ENCODE data around the gene PSORS1C2.

Gene PSORS1C2

GRCh38 chr6:31115941-31116560, 22.8 kb downstream of the PSORS1C2 start:
- Histone ChIP-seq H3K4me3 (ENCODE audit: insufficient read depth, low read depth, low read length, poor library complexity, severe bottlenecking) (no peak overlapping the region), H3K27me3 (replicated peaks; ENCODE audit: control insufficient read depth, insufficient read depth, low read length, poor library complexity, severe bottlenecking) (no peaks in the 10 kb centered on the region), H3K36me3 (ENCODE audit: control insufficient read depth, insufficient read depth, low read length) (no peaks in the 10 kb centered on the region), H3K9me3 (ENCODE audit: control insufficient read depth, low read length) (no peaks in the 10 kb centered on the region), H3K4me1 (ENCODE audit: control insufficient read depth, insufficient read depth, low read length, poor library complexity, severe bottlenecking) (no peaks in the 10 kb centered on the region), H3K27ac (ENCODE audit: insufficient read depth, low read length, poor library complexity, severe bottlenecking) (no peak overlapping the region)
- no peak for DNase-seq

GRCh38 chr6:31114970-31115849, 23.7 kb downstream of the PSORS1C2 start:
- no peaks in the 10 kb centered on the region for H3K9me3 ChIP-seq (ENCODE audit: control insufficient read depth, low read length)
- no peak overlapping the region for H3K27ac ChIP-seq (ENCODE audit: insufficient read depth, low read length, poor library complexity, severe bottlenecking)
- H3K4me1 ChIP-seq (ENCODE audit: control insufficient read depth, insufficient read depth, low read length, poor library complexity, severe bottlenecking) = no peaks in the 10 kb centered on the region
- no peaks in the 10 kb centered on the region for H3K36me3 ChIP-seq (ENCODE audit: control insufficient read depth, insufficient read depth, low read length)
- H3K27me3 ChIP-seq (replicated peaks; ENCODE audit: control insufficient read depth, insufficient read depth, low read length, poor library complexity, severe bottlenecking) = no peaks in the 10 kb centered on the region
- no peak for DNase-seq
- H3K4me3 ChIP-seq (ENCODE audit: insufficient read depth, low read depth, low read length, poor library complexity, severe bottlenecking) = no peak overlapping the region

- Histone ChIP-seq H3K4me1 (ENCODE audit: control insufficient read depth, insufficient read depth, low read length, poor library complexity, severe bottlenecking) (no peaks in the 10 kb centered on the region), H3K36me3 (ENCODE audit: control insufficient read depth, insufficient read depth, low read length) (no peaks in the 10 kb centered on the region), H3K27ac (ENCODE audit: insufficient read depth, low read length, poor library complexity, severe bottlenecking) (no peak within 1 kb of the TSS), H3K4me3 (ENCODE audit: insufficient read depth, low read depth, low read length, poor library complexity, severe bottlenecking) (no peak within 1 kb of the TSS), H3K27me3 (replicated peaks; ENCODE audit: control insufficient read depth, insufficient read depth, low read length, poor library complexity, severe bottlenecking) (no peaks in the 10 kb centered on the region), H3K9me3 (ENCODE audit: control insufficient read depth, low read length) (no peaks in the 10 kb centered on the region)
- DNase-seq = no peak
Observed at GRCh38 chr6:31114541-31114878, 24.4 kb downstream of the PSORS1C2 start, which contains the start of gene PSORS1C1. PSORS1C1 (plus strand) TSS chr6:31114800; CDS start chr6:31129633, 14,833 bp downstream.

GRCh38 chr6:31113861-31114540, 24.9 kb downstream of the PSORS1C2 start:
- no peak overlapping the region for H3K4me3 ChIP-seq (ENCODE audit: insufficient read depth, low read depth, low read length, poor library complexity, severe bottlenecking)
- no peaks in the 10 kb centered on the region for H3K27me3 ChIP-seq (replicated peaks; ENCODE audit: control insufficient read depth, insufficient read depth, low read length, poor library complexity, severe bottlenecking)
- H3K9me3 ChIP-seq (ENCODE audit: control insufficient read depth, low read length) = no peaks in the 10 kb centered on the region
- H3K4me1 ChIP-seq (ENCODE audit: control insufficient read depth, insufficient read depth, low read length, poor library complexity, severe bottlenecking) = no peaks in the 10 kb centered on the region
- no peak overlapping the region for H3K27ac ChIP-seq (ENCODE audit: insufficient read depth, low read length, poor library complexity, severe bottlenecking)
- no peaks in the 10 kb centered on the region for H3K36me3 ChIP-seq (ENCODE audit: control insufficient read depth, insufficient read depth, low read length)
- DNase-seq = no peak

GRCh38 chr6:31112478-31112877, 26.4 kb downstream of the PSORS1C2 start, which contains the start of gene C6orf15:
C6orf15 (minus strand) TSS chr6:31112575; CDS start chr6:31112555, 20 bp downstream.
- no peak within 1 kb of the TSS for H3K27ac ChIP-seq (ENCODE audit: insufficient read depth, low read length, poor library complexity, severe bottlenecking)
- no peaks in the 10 kb centered on the region for H3K36me3 ChIP-seq (ENCODE audit: control insufficient read depth, insufficient read depth, low read length)
- no peaks in the 10 kb centered on the region for H3K9me3 ChIP-seq (ENCODE audit: control insufficient read depth, low read length)
- H3K4me1 ChIP-seq (ENCODE audit: control insufficient read depth, insufficient read depth, low read length, poor library complexity, severe bottlenecking) = no peaks in the 10 kb centered on the region
- no peak within 1 kb of the TSS for H3K4me3 ChIP-seq (ENCODE audit: insufficient read depth, low read depth, low read length, poor library complexity, severe bottlenecking)
- no peak for DNase-seq
- H3K27me3 ChIP-seq (replicated peaks; ENCODE audit: control insufficient read depth, insufficient read depth, low read length, poor library complexity, severe bottlenecking) = no peaks in the 10 kb centered on the region

GRCh38 chr6:31111712-31112111, 27.2 kb downstream of the PSORS1C2 start:
- no peaks in the 10 kb centered on the region for H3K36me3 ChIP-seq (ENCODE audit: control insufficient read depth, insufficient read depth, low read length)
- no peaks in the 10 kb centered on the region for H3K4me1 ChIP-seq (ENCODE audit: control insufficient read depth, insufficient read depth, low read length, poor library complexity, severe bottlenecking)
- no peaks in the 10 kb centered on the region for H3K27me3 ChIP-seq (replicated peaks; ENCODE audit: control insufficient read depth, insufficient read depth, low read length, poor library complexity, severe bottlenecking)
- no peak overlapping the region for H3K27ac ChIP-seq (ENCODE audit: insufficient read depth, low read length, poor library complexity, severe bottlenecking)
- no peak overlapping the region for H3K4me3 ChIP-seq (ENCODE audit: insufficient read depth, low read depth, low read length, poor library complexity, severe bottlenecking)
- DNase-seq = no peak
- H3K9me3 ChIP-seq (ENCODE audit: control insufficient read depth, low read length) = no peaks in the 10 kb centered on the region

- no peaks in the 10 kb centered on the region for H3K4me1 ChIP-seq (ENCODE audit: control insufficient read depth, insufficient read depth, low read length, poor library complexity, severe bottlenecking)
- no peaks in the 10 kb centered on the region for H3K27me3 ChIP-seq (replicated peaks; ENCODE audit: control insufficient read depth, insufficient read depth, low read length, poor library complexity, severe bottlenecking)
- no peaks in the 10 kb centered on the region for H3K9me3 ChIP-seq (ENCODE audit: control insufficient read depth, low read length)
- no peaks in the 10 kb centered on the region for H3K36me3 ChIP-seq (ENCODE audit: control insufficient read depth, insufficient read depth, low read length)
- no peak for DNase-seq
- no peak overlapping the region for H3K27ac ChIP-seq (ENCODE audit: insufficient read depth, low read length, poor library complexity, severe bottlenecking)
- no peak overlapping the region for H3K4me3 ChIP-seq (ENCODE audit: insufficient read depth, low read depth, low read length, poor library complexity, severe bottlenecking)
Observed at GRCh38 chr6:31110825-31111582, 27.9 kb downstream of the PSORS1C2 start.

- Histone ChIP-seq H3K27me3 (replicated peaks; ENCODE audit: control insufficient read depth, insufficient read depth, low read length, poor library complexity, severe bottlenecking) (no peaks in the 10 kb centered on the region), H3K4me1 (ENCODE audit: control insufficient read depth, insufficient read depth, low read length, poor library complexity, severe bottlenecking) (no peaks in the 10 kb centered on the region), H3K27ac (ENCODE audit: insufficient read depth, low read length, poor library complexity, severe bottlenecking) (no peak overlapping the region), H3K36me3 (ENCODE audit: control insufficient read depth, insufficient read depth, low read length) (no peaks in the 10 kb centered on the region), H3K4me3 (ENCODE audit: insufficient read depth, low read depth, low read length, poor library complexity, severe bottlenecking) (no peak overlapping the region), H3K9me3 (ENCODE audit: control insufficient read depth, low read length) (no peaks in the 10 kb centered on the region)
- no peak for DNase-seq
Observed at GRCh38 chr6:31107052-31107451, 31.8 kb downstream of the PSORS1C2 start.

- no peak for DNase-seq
- Histone ChIP-seq H3K36me3 (ENCODE audit: control insufficient read depth, insufficient read depth, low read length) (no peaks in the 10 kb centered on the region), H3K4me1 (ENCODE audit: control insufficient read depth, insufficient read depth, low read length, poor library complexity, severe bottlenecking) (no peaks in the 10 kb centered on the region), H3K4me3 (ENCODE audit: insufficient read depth, low read depth, low read length, poor library complexity, severe bottlenecking) (no peak overlapping the region), H3K27me3 (replicated peaks; ENCODE audit: control insufficient read depth, insufficient read depth, low read length, poor library complexity, severe bottlenecking) (no peaks in the 10 kb centered on the region), H3K9me3 (ENCODE audit: control insufficient read depth, low read length) (no peaks in the 10 kb centered on the region), H3K27ac (ENCODE audit: insufficient read depth, low read length, poor library complexity, severe bottlenecking) (no peak overlapping the region)
Observed at GRCh38 chr6:31103136-31103535, 35.7 kb downstream of the PSORS1C2 start.

All from effector memory CD4-positive, alpha-beta T cell (primary cell).